Caco-2 (cell line): Measurements from ENCODE around the gene RABGAP1L. TPM values are rescaled to one million over a fixed set of nuclear protein-coding genes. Genes with fewer than 3 reads are reported as not detected.

Source experiments
- BruUV-seq: library from RNA; stranded (reverse); fragments of 400-500 nt; replicated peaks from 2 replicates; lab custom pipeline; 2021; lab: Mats Ljungman, UMichigan
- CTCF ChIA-PET: fragments of 300-600 bp; sonication (Branson Sonifier 250); formaldehyde crosslinking; loops from one replicate; lab custom pipeline; 2022; ENCODE audit warnings: antibody characterized with exemption; lab: Charles Lee
- POLR2A ChIA-PET: fragments of 300-600 bp; sonication (Branson Sonifier 250); formaldehyde crosslinking; loops from one replicate; lab custom pipeline; 2022; ENCODE audit warnings: antibody characterized with exemption; lab: Charles Lee
- DNase-seq, 2 experiments: peaks; one replicate each; pipeline versions ENCODE4 v3.0.0 to v3.0.0-alpha.2; 2020 to 2022
- H3K27me3 ChIP-seq: replicated peaks from 2 replicates; pipeline ENCODE4 v1.6.0; 2011; ENCODE audit warnings: low read length; ENCODE audit not compliant: control insufficient read depth, insufficient read depth
- H3K36me3 ChIP-seq: 2 replicates; pipeline ENCODE4 v1.5.1; 2011; ENCODE audit warnings: low read length; ENCODE audit not compliant: control insufficient read depth, insufficient read depth
- H3K4me1 ChIP-seq: fragments of 250-450 bp; sonication (Bioruptor Pico); 2 replicates; pipeline ENCODE4 v1.5.1; 2020; ENCODE audit warnings: mild to moderate bottlenecking
- H3K4me3 ChIP-seq: 2 replicates; pipeline ENCODE4 v1.5.1; 2011; ENCODE audit warnings: low read depth, mild to moderate bottlenecking, control low read depth, low read length
- H3K9me3 ChIP-seq: fragments of 250-450 bp; sonication (Bioruptor Pico); 2 replicates; pipeline ENCODE4 v1.5.1; 2020; ENCODE audit warnings: mild to moderate bottlenecking, moderate library complexity
- H3K27ac Mint-ChIP-seq: one replicate; pipeline ENCODE4 v1.8.0; 2022; ENCODE audit warnings: mixed read lengths; ENCODE audit not compliant: unreplicated experiment
- H3K27me3 Mint-ChIP-seq: one replicate; pipeline ENCODE4 v1.8.0; 2022; ENCODE audit warnings: mixed read lengths; ENCODE audit not compliant: insufficient read depth, unreplicated experiment
- H3K36me3 Mint-ChIP-seq: one replicate; pipeline ENCODE4 v1.8.0; 2022; ENCODE audit warnings: mild to moderate bottlenecking, mixed read lengths; ENCODE audit not compliant: insufficient read depth, unreplicated experiment
- H3K4me1 Mint-ChIP-seq: one replicate; pipeline ENCODE4 v1.8.0; 2022; ENCODE audit warnings: low read depth, mixed read lengths; ENCODE audit not compliant: unreplicated experiment
- H3K4me3 Mint-ChIP-seq: one replicate; pipeline ENCODE4 v1.8.0; 2022; ENCODE audit warnings: mild to moderate bottlenecking, moderate library complexity, mixed read lengths; ENCODE audit not compliant: unreplicated experiment
- H3K9me3 Mint-ChIP-seq: one replicate; pipeline ENCODE4 v1.8.0; 2022; ENCODE audit warnings: mixed read lengths; ENCODE audit not compliant: unreplicated experiment
- intact Hi-C: fragments of 100-400 bp; cut with micrococcal nuclease; formaldehyde crosslinking; loops from one replicate; pipeline ENCODE4 v1.10.0; 2022; ENCODE audit not compliant: unreplicated experiment
- total RNA-seq: library from RNA; stranded (reverse); gene quantifications from 2 replicates; pipeline ENCODE4 v1.2.3, GENCODE V29; 2022
- TF ChIP-seq, protein P1 (sequence below), 2 experiments: fragments of 200-600 bp in 1 of 2; IDR thresholded peaks; 1 replicate in 1 of 2; 2 replicates in 1 of 2; pipeline versions ENCODE4 v1.5.1 to v1.8.0; 2011 to 2022; ENCODE audit warnings: antibody characterized with exemption in 1 of 2, control low read depth in 1 of 2, inconsistent platforms in 1 of 2, low read depth in 1 of 2, low read length in 1 of 2, mild to moderate bottlenecking in 1 of 2, moderate library complexity in 1 of 2; ENCODE audit not compliant: insufficient read depth in 1 of 2, severe bottlenecking in 1 of 2, unreplicated experiment in 1 of 2

Gene RABGAP1L
- total RNA-seq, 1 experiment from 2014 or later: 20.3 TPM

DNA sequence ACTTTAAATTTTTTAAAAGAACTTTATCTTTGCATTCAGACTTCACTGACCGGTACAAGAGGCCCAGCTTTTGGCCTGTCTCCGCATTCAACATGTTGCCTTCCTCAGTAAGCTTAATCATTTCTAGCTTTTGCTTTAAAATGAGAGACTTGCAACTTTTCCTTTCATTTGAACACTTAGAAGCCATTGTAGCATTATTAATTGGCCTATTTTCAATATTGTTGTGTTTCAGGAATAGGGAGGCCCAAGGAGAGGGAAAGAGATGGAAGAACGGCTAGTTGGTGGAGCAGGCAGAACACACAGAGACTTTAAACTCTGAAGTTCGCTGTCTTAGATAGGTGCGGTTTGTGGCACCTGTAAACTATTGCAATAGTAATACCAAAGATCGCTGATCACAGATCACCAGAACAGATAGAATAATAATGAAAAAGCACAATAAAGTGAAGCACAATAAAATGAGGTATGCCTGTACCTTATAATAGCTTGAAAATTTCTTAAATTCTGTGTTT, 31.4 kb downstream of the RABGAP1L start:
- BruUV-seq: no TSS peak

DNA sequence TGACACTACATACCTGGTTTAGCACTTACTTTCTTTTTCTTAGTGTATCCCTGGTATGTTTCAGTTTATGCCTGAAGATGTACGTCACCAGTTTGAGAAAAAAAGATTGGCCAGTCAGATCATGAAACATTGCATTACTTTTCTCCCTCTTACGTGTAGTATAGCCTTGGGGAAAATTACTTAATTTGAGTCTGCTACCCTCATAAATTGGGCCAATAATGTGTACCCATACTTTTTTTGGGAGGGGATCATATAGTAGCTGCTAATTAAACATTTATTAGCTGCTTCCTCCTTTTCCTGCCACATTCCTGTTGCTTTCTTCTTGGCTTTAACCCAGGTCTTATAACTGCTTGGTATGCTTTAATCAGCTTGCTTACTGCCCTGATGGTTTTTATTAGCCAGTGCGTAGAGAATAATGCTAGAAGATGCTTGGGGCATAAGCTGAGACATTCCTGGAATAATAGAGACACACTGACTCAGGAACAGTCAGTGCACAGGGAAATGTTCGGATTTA, 32.1 kb downstream of the RABGAP1L start:
- Histone ChIP-seq H3K4me3 (no peak overlapping the region), H3K36me3 (no peaks in the 10 kb centered on the region), H3K4me1 (no peaks in the 10 kb centered on the region), H3K9me3 (no peaks in the 10 kb centered on the region), H3K27me3 (no peaks in the 10 kb centered on the region)
- Mint-ChIP-seq H3K9me3 (no peaks in the 10 kb centered on the region), H3K4me3 (no peak overlapping the region), H3K36me3 (no peaks in the 10 kb centered on the region), H3K27ac (no peak overlapping the region), H3K4me1 (no peaks in the 10 kb centered on the region), H3K27me3 (no peaks in the 10 kb centered on the region)
- CTCF ChIA-PET: no interaction called here
- TF ChIP-seq, protein P1, sequence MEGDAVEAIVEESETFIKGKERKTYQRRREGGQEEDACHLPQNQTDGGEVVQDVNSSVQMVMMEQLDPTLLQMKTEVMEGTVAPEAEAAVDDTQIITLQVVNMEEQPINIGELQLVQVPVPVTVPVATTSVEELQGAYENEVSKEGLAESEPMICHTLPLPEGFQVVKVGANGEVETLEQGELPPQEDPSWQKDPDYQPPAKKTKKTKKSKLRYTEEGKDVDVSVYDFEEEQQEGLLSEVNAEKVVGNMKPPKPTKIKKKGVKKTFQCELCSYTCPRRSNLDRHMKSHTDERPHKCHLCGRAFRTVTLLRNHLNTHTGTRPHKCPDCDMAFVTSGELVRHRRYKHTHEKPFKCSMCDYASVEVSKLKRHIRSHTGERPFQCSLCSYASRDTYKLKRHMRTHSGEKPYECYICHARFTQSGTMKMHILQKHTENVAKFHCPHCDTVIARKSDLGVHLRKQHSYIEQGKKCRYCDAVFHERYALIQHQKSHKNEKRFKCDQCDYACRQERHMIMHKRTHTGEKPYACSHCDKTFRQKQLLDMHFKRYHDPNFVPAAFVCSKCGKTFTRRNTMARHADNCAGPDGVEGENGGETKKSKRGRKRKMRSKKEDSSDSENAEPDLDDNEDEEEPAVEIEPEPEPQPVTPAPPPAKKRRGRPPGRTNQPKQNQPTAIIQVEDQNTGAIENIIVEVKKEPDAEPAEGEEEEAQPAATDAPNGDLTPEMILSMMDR (IDR thresholded peaks at IDR 0.05; ENCODE audit: insufficient read depth in 1 of 2, low read depth in 1 of 2, low read length in 1 of 2, severe bottlenecking in 1 of 2, unreplicated experiment in 1 of 2): no peak
- POLR2A ChIA-PET: no interaction called here
- DNase-seq: no peak
- intact Hi-C loops: no loop called here
- BruUV-seq: no TSS peak

More for the DNA sequence above, 31.4 kb downstream of the RABGAP1L start:
- intact Hi-C loops: no loop called here
- Mint-ChIP-seq H3K4me1 (no peaks in the 10 kb centered on the region), H3K36me3 (no peaks in the 10 kb centered on the region), H3K27me3 (no peaks in the 10 kb centered on the region), H3K9me3 (no peaks in the 10 kb centered on the region), H3K4me3 (no peak overlapping the region), H3K27ac (no peak overlapping the region)
- CTCF ChIA-PET: interaction anchor here (0.7 kb wide), 1 partner anchor 532 kb away, joined by 7 read pairs; no protein-coding TSS in a partner anchor
- no peaks in the 10 kb centered on the region for H3K9me3 ChIP-seq
- no peak overlapping the region for H3K4me3 ChIP-seq
- DNase-seq: no peak
- H3K36me3 ChIP-seq: no peaks in the 10 kb centered on the region
- no peaks in the 10 kb centered on the region for H3K27me3 ChIP-seq
- TF ChIP-seq, protein P1 (IDR thresholded peaks at IDR 0.05; ENCODE audit: insufficient read depth in 1 of 2, low read depth in 1 of 2, low read length in 1 of 2, severe bottlenecking in 1 of 2, unreplicated experiment in 1 of 2): no peak
- no peaks in the 10 kb centered on the region for H3K4me1 ChIP-seq
- POLR2A ChIA-PET: no interaction called here

DNA sequence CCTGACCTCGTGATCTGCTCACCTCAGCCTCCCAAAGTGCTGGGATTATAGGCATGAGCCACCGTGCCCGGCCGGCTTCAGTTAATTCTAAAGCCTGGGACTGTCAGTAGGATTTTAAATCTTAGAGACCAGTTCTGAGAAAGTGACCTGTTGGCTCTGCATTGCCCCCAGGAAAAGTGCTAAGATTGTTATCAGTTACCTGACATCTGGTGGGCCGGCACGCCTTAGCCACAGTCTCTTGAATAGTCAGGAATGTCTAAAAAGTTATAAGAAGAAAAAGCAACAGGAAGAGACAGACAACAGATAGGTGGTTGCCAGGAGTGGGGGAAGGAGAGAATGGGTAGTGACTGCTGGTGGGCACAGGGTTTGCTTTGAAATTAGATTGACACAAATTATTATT, 35.1 kb downstream of the RABGAP1L start:
- Mint-ChIP-seq H3K27me3 (no peaks in the 10 kb centered on the region), H3K9me3 (no peaks in the 10 kb centered on the region), H3K4me3 (no peak overlapping the region), H3K36me3 (no peaks in the 10 kb centered on the region), H3K4me1 (no peaks in the 10 kb centered on the region), H3K27ac (no peak overlapping the region)
- Histone ChIP-seq H3K4me3 (no peak overlapping the region), H3K9me3 (no peaks in the 10 kb centered on the region), H3K36me3 (no peaks in the 10 kb centered on the region), H3K4me1 (no peaks in the 10 kb centered on the region), H3K27me3 (no peaks in the 10 kb centered on the region)
- TF ChIP-seq, protein P1 (IDR thresholded peaks at IDR 0.05; ENCODE audit: insufficient read depth in 1 of 2, low read depth in 1 of 2, low read length in 1 of 2, severe bottlenecking in 1 of 2, unreplicated experiment in 1 of 2): no peak
- BruUV-seq: no TSS peak
- POLR2A ChIA-PET: no interaction called here
- no peak for DNase-seq
- CTCF ChIA-PET: no interaction called here
- intact Hi-C loops: no loop called here
